Myocyte (in vitro differentiated cells): ENCODE data around the gene PRPF8. TPM values are rescaled to one million over a fixed set of nuclear protein-coding genes. Genes with fewer than 3 reads are reported as not detected.
A peak's percentile ranks its signal among the peaks of the same experiment; 100 is the strongest.
"Not testable (repeated sequence)": the region's sequence is repeated elsewhere in the genome, so short reads cannot be mapped to it uniquely, and the experiment has no call there.

Experiments
- DNase-seq: peaks from one replicate; pipeline ENCODE4 v3.0.0-alpha.2; 2012; ENCODE audit warnings: low read depth
- total RNA-seq: library from RNA; depleted of rRNA; stranded (reverse); fragments of >200 nt; gene quantifications from 2 replicates; pipeline ENCODE4 v1.2.3, GENCODE V29; 2014

The PRPF8 gene
- total RNA-seq, 1 donor from 2014 or later: 89.3 TPM

- DNase-seq: peak; percentile 100
These were observed 32.4 kb upstream of the PRPF8 start for GRCh38 chr17:1716912-1717695.

- DNase-seq: peak; percentile 100
These were observed 31.6 kb upstream of the PRPF8 start for GRCh38 chr17:1716076-1716911.

GRCh38 chr17:1715803-1716075 lies 31.1 kb upstream of the PRPF8 start:
- no peak for DNase-seq

GRCh38 chr17:1714980-1715802 lies 30.5 kb upstream of the PRPF8 start:
- DNase-seq: peak; percentile 100

- DNase-seq: peak; percentile 99
These were observed 29.8 kb upstream of the PRPF8 start for GRCh38 chr17:1714427-1714979.

- DNase-seq: peak; percentile 42
These were observed 29.3 kb upstream of the PRPF8 start for GRCh38 chr17:1713878-1714426.

GRCh38 chr17:1713160-1713877 lies 28.7 kb upstream of the PRPF8 start:
- DNase-seq: peak; percentile 23

- no peak for DNase-seq
These were observed 27.6 kb upstream of the PRPF8 start for GRCh38 chr17:1712271-1712670.

- no peak for DNase-seq
These were observed 27.1 kb upstream of the PRPF8 start for GRCh38 chr17:1711804-1712203.

GRCh38 chr17:1710807-1711553 lies 26.3 kb upstream of the PRPF8 start:
- DNase-seq: no peak

GRCh38 chr17:1709971-1710806 lies 25.5 kb upstream of the PRPF8 start, which contains the start of gene TLCD2:
TSS of gene TLCD2 (minus strand) at chr17:1710377. CDS start at chr17:1710242, 135 bp downstream.
- DNase-seq: peak; percentile 81

GRCh38 chr17:1709403-1709951 lies 24.8 kb upstream of the PRPF8 start:
- DNase-seq: no peak

GRCh38 chr17:1708791-1709346 lies 24.2 kb upstream of the PRPF8 start:
- DNase-seq: not testable (repeated sequence)

- no peak for DNase-seq
These were observed 22.4 kb upstream of the PRPF8 start for GRCh38 chr17:1707107-1707506.

GRCh38 chr17:1705004-1705403 lies 20.3 kb upstream of the PRPF8 start:
- no peak for DNase-seq

- DNase-seq: no peak
These were observed 18.4 kb upstream of the PRPF8 start for GRCh38 chr17:1703063-1703462.

- DNase-seq: not testable (repeated sequence)
These were observed 15.2 kb upstream of the PRPF8 start for GRCh38 chr17:1699891-1700290.

GRCh38 chr17:1697681-1698080 lies 13.0 kb upstream of the PRPF8 start:
- DNase-seq: no peak
